NK-92 (cell line): ENCODE measurements around the gene LKAAEAR1.
"Not testable (repeated sequence)": the region's sequence is repeated elsewhere in the genome, so short reads cannot be mapped to it uniquely, and the experiment has no call there.

ENCODE experiments used
- DNase-seq: peaks from one replicate; lab custom pipeline; 2025; ENCODE audit not compliant: unreplicated experiment; lab: John Stamatoyannopoulos, UW

LKAAEAR1 gene

GRCh38 chr20:64099086-64099786 is 15.0 kb upstream of the LKAAEAR1 start:
- no peak for DNase-seq

- no peak for DNase-seq
These were observed 14.3 kb upstream of the LKAAEAR1 start for GRCh38 chr20:64098471-64099013.

DNA sequence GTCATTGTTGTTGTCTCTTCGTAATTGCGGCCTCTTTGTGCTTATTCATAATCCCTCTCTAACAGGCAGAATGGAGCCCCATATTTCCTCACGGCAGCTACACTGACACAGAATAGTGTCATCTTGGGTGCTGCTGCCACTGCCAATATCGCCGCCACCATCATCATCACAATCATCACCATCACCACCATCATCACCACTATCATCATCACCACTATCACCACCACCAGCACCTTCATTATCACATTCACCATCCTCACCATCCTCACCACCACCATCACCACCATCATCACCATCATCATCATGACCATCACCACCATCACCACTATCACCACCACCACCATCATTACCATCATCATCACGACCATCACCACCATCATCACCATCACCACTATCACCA is 12.3 kb upstream of the LKAAEAR1 start:
- DNase-seq, result no peak

GRCh38 chr20:64095927-64096326 is 11.7 kb upstream of the LKAAEAR1 start:
- DNase-seq, result no peak

GRCh38 chr20:64095455-64095854 is 11.3 kb upstream of the LKAAEAR1 start:
- no peak for DNase-seq

GRCh38 chr20:64093013-64093503 is 8.9 kb upstream of the LKAAEAR1 start:
- DNase-seq, result no peak

GRCh38 chr20:64092258-64093012 is 8.2 kb upstream of the LKAAEAR1 start:
- no peak for DNase-seq

- DNase-seq, result no peak
These were observed 7.6 kb upstream of the LKAAEAR1 start for GRCh38 chr20:64091770-64092169.

DNA sequence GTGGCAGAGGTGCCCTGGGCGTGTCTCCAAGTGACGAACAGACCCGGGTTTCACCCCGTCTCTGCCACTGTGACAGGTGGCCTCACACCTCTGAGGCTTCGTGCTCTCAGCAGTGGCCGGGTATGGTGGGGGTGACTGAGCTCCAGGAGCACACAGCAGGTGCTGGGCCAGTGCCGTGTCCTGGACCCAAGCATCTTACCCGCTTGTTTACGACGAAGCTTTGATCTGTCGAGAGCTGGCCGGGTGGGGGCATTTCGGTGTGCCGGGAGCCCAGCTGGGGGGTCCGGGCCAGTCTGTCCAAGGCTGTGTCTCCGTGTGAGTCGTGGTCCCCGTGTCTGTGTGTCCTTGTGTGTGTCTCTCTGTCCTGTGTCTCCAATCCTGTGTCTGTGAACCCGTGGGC is 7.1 kb upstream of the LKAAEAR1 start:
- DNase-seq, result no peak

GRCh38 chr20:64090165-64090564 is 6.0 kb upstream of the LKAAEAR1 start:
- DNase-seq, result no peak

DNA sequence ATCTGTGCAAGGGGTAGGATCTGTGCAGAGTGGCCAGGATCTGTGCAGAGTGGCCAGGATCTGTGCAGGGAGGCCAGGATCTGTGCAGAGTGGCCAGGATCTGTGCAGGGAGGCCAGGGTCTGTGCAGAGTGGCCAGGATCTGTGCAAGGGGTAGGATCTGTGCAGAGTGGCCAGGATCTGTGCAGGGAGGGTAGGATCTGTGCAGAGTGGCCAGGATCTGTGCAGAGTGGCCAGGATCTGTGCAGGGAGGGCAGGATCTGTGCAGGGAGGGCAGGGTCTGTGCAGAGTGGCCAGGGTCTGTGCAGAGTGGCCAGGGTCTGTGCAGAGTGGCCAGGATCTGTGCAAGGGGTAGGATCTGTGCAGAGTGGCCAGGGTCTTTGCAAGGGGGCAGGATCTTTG is 4.4 kb upstream of the LKAAEAR1 start:
- not testable (repeated sequence) for DNase-seq

GRCh38 chr20:64087226-64087825 is 3.1 kb upstream of the LKAAEAR1 start:
- DNase-seq, result not testable (repeated sequence)

GRCh38 chr20:64086801-64087200 is 2.6 kb upstream of the LKAAEAR1 start:
- no peak for DNase-seq

- no peak for DNase-seq
These were observed 521 bp upstream of the LKAAEAR1 start for GRCh38 chr20:64084685-64085152.

DNA sequence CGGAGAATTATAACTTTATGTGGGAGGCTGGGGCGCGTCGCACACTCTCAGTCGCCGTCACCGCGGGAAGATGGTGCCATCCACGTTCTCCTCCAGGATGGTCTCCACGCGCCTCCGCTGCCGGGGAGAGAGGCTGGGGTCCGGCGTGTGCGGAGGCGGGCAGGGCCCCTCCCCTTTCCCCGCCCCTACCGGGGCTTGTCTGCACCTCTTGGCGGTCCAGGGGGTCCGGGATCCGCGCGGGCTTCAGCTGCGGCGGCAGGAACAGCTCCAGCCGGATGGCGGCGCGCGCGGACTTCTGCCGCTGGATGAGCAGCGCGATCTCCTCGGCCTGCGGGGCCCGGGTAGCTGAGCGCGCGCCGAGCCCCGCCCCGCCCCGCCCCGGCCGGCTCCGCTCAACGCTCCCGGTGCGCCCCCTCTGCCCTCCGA is 807 bp downstream of the LKAAEAR1 start:
- DNase-seq, result no peak

DNA sequence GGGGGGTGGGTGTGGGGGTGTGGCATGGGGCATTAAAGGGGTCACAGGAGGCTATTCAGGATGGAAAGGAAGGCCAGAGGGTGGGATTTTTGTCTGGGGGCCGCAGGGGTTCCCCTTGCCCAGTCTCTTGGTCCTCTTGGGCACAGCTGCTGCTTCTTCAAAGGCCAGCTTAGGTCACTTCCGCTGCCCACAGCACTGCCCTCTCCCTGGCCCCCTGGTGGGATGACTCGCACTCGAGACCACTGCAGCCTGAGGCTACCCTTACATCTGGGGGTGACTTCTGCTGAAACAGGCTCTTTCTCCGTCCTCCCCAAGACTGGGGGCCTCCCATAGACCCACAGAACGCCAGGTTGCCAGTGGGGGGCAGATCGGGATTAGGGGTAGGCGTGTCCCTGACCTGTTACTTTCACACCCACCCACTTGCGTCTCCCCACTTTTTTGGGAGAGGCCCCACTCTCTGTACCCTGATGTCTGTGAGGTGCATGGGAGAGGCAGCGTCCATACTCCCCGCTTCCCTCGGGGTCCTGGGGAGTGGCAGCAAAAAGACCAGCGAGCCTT is 1.3 kb downstream of the LKAAEAR1 start:
- no peak for DNase-seq

DNA sequence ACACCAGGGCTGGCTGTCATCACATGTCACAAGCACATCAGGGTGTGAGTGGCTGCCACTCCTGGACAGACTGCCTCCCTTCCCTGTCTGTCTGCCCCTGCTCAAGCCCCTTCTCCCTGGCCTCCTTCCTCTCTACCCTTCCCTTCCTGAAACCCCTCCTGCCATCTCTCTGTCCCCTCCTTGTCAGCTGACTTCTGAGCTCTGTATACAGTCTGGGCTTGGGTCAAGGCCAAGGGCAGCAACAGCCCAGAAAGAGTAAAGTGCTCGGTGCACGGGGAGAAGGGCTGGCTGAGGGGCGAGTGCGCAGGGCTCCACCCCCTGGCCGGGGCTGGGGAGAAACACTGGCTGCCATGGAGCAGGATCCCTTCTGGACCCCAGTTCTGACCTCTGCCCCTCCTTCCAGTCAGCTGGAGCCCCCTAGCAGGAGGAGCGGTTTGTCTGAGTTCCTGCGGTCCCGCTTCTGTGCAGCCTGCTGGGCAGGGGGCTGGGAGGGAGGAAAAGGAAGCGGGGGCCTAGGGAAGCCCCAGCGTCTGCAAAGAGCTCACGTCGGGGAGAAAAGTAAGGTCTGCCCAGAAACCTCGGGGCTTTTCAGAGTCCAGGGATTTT is 2.0 kb downstream of the LKAAEAR1 start:
- no peak for DNase-seq

DNA sequence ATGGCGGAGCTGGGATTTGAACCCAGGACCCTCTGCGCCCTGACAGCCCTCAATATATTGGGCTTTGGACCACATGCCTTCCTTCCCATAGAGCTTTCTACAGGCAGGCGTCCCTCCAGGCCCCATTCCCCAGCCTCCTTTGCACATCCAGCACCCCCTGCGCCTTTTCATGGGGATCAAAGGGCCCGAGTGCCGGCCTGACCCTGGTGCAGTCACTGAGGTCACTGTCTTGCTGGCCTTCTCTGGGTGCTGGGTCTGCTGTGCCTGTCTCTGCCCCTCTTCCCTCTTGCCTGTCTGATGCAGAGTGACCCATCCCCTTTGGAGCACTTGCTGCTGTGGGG is 2.6 kb downstream of the LKAAEAR1 start:
- no peak for DNase-seq

- no peak for DNase-seq
These were observed 3.2 kb downstream of the LKAAEAR1 start for GRCh38 chr20:64080813-64081623.
